HG02981 (cell line): Measurements from ENCODE around the gene CCDC82.

ENCODE experiments used
- ATAC-seq: cut with Tn5 transposase; IDR thresholded peaks from one replicate; pipeline ENCODE4 v1.9.1; 2021; ENCODE audit warnings: mild to moderate bottlenecking, moderate library complexity; ENCODE audit not compliant: unreplicated experiment

Gene CCDC82

DNA sequence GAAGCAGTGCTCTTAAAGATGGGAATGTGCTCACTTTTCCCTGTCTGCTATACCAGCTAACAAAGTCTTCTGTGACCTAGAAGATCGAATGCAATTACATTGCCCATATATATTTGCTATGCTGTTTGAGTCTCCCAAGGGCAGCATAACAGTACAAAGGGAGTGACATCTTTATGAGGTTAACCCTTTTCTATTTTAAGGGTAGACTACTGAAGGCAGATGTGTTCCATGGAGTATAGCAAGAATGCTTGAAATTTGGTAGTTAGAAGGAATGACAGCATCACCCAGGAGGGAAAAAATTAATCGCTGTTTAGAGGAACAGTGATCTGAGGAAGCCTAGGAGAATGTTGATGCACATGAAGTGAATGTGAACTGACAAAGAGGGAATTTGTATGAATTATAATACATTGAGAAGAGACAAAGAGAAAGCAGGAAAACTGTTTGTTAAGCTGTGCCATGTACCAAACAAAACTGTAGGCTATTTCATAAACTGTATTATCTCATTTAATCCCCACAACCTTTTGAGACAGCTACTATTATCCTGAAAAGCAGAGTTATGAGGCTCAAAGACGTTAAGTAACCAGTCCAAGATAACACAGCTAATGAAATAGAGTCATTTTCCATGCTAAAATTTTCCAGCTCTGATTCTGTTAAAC, 59.7 kb downstream of the CCDC82 start:
- no peak for ATAC-seq

DNA sequence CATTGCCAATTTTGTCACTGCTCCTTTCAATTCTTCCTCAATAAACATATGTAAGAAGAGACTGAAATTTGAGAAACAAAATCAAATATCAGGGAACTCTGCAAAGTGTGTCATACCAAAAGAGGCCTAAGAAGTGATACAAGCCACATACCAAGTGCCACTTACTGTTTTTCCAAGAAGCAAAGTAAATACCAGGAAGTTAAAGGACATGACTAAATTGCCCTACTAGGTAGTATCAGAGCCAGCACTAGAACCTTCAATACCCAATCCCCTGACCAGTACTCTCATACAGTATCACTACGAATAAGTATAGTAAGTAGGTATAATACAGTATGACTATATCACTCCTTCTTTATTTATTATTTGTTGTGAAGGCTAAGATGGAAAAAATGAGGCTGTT, 60.3 kb downstream of the CCDC82 start:
- no peak for ATAC-seq

DNA sequence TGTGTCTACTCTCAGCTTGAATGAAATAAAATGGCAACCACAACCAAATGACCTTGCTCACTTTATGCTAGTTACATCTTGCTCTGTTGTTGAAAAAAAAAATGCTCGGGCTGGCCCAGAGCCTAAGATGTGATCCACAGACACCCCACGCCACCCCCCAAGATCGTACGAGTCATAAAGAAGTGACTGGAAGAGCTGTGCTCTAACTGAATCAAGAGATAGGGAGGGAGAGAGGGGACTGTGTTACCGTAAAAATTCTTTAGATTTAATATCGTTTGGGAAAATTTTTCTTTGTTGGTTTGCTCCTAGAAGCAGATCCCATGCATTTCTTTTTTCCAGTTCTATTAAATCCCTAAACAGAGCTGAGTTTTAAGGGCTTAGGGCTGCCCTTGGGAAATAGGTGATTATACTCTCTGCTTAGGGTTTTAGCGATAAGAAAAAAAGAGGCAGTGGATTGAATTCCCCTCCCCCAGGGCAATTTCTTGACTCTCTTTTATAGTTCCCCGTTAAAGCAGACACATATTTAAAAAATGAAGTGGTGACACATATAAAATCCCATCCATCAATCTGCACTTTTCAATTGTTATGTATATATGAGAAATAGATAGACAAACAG, 61.2 kb downstream of the CCDC82 start:
- no peak for ATAC-seq

DNA sequence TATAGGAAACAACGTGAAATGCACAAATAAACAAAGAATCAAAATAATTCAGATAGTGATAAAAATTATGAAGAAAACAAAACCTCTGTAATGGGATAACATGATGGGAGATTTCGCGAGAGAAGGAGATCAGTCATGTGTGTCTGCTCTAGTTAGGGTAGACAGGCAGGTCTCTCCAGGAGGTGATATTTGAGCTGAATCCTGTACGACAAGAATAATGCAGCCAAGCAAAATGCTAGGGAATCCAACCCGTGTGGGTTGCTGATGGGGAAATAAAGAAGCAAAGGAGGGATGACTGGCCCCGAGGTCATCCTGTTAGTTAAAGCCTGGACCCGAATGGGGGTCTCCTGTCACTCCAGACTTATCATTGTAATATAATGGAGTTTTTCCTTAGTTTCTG, 62.8 kb downstream of the CCDC82 start:
- ATAC-seq = no peak

DNA sequence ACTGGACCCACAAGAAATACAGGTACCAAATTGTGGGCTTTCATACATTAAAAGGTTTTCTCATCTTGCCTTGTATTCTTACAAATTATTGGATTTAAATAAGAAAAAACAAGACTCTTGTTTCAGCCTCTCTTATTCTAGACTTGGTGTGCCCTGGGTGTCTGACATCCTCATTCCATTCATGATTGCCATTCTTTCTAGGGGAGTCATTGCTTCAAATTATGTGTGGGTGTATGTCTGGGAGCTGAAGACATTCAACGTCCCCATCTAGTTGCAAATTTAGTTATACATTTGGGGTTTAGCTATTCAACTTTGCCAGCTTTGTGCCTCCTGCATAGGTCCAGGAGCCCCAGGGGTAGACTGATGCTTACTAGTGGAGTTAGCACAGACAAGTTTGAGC, 64.8 kb downstream of the CCDC82 start:
- ATAC-seq = no peak

DNA sequence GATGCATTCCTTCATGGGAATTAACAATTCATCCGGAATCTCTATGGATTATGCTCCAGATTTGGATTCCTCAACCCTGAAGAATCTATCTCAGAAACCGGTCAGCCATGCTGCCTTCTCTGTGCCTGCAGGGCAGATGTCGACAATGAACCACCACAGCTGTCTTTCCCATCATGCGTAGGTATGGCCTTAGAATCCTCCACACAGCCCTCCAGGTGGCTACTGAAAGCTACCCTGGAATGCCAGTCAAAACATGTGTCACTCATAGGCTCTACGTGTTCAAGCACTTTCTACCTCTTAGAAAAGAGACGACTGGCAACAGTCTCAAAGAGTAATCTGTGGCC, 66.1 kb downstream of the CCDC82 start:
- ATAC-seq = no peak

DNA sequence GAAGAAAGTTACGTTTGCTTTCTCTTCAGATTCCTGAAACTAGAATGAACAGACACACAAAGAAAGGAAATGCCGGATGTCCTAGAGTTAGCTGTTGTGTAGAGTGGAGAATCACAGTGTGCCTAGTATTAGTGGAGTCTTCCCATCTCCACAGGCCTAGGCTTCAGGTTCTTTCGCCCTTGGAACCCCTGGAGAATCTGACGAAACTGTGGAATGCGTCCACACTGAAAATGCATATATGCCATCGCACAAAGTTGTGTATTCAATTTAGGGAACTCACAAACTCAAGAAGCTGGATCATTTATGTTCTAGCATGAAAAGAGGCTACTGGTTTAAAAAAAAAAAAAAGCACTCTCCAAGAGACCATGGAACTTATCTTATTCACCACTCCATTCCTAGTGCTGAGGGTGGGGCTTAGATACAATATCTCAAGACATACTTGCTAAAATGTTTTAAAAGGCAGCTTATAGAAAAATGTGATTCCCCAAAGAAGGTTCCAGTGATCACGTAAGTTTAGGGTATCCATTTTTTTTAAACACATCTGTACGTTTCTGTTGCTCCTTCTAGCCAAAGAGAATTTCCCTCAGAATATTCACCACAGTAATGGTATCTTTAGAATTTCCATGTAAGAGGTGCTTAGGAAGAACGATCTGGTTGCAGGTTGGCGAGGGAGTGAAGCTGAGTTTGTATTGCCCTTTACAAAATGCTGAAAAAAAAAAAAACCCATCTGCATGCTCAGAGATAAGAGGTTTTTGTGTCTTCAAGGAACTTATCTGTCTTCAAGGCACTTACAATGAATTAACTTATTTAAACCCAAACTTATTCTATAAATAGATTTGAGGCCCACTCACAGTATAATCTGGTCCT, 66.7 kb downstream of the CCDC82 start:
- ATAC-seq = no peak

DNA sequence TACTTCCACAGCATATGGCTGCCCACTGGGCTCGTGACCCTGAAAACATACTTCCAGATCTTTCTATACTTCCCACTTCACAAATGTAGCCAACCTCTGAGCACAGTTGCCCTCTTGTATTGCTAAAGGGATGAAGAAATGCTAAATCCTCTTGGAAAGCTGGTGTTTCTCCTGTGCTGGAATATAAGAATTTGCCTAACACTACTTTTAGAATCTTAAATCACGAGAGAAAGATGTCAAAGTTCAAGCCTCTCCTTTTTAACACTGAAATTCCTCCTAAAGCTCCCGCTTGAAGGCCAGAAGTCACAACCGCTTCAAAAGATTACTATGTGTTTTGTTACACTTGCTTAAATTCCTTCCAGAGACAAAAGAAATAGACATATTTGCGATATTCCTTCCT, 68.6 kb downstream of the CCDC82 start:
- no peak for ATAC-seq

DNA sequence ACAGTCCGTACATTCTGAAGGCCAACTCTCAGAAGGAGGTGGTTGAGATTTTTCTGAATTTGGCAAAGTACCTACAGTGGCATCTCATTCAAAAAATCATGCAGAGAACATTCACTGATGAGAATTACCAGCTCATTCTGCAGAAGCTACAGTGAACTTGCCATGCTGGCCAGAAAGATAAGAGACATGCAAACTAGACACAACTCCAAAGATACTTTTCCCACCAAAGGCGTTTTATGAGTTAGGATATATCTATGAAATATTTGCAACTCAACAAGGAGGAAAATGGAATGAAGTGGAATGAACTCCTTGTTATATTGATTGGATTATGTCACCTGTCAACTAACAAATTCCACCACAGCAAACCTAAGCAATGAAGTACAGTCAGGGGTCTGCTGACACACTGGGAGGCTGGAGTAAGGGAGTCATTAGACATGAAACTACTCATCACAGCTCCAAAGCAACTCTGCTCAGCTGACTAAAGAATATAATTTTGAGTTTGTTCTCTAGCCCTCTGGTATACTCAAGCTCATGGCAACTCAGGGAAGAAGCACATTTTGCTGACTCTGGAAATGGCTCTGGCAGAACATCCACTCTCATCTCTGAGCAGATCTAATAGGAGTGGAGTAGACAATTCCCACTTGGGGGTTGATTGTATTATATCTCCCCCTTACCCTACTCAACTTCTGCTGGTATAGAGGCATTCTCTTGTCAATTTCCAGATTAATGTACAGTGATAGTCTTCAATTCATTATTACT, 69.6 kb downstream of the CCDC82 start:
- no peak for ATAC-seq

DNA sequence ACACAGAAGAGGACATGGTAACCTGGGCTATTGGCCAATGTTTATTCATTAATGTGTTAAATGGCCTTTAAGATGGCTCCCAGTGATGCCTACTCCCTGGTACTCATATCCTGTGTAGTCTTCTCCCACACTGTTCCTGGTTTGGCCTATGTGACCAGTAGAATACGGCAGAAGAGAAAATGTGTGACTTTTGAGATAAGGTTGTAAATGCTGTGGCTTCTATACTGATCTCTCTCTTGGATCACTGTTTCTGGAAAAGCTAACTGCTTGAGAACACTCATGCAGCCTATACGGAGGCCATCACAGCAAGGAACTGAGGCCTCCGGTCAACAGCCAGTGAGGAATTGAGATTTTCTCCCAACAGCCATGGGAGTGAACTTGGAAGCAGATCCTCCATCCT, 70.9 kb downstream of the CCDC82 start:
- no peak for ATAC-seq

DNA sequence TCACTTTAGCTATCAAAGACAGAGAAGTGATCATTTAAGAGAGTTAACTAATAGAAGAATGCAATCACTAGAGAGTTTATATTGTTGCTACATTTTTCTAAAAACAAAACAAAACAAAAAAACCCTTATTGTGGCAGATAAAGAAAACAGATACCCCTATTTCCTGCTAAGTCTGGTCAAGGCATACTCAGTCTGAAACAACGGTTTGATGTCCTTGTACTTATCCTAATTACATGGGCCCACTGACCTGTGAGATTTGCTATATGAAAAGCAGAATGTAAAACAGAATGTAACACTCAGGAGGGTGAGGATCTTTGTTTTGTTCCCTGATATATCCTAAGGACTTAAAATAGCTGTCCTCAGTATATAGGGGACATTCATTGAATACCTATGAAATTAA, 71.3 kb downstream of the CCDC82 start:
- ATAC-seq = no peak

DNA sequence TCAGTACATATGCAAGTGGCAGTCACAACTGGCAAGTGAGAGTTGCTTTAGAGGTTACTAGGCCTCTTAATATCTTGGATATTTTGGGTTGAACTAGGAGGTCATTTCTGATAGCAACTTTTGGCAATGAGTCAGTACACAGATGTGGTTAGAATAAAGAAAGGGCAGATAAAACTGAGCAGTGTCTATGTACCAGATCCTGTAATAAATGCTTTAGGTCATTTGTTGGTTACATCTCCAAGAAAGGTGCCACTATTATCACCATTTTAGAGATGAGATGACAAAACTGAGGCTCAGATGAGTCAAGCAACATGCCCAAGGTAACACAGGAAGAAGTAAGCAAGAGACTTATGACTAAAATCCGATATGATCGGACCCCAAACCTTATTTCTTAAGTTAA, 71.7 kb downstream of the CCDC82 start:
- no peak for ATAC-seq

DNA sequence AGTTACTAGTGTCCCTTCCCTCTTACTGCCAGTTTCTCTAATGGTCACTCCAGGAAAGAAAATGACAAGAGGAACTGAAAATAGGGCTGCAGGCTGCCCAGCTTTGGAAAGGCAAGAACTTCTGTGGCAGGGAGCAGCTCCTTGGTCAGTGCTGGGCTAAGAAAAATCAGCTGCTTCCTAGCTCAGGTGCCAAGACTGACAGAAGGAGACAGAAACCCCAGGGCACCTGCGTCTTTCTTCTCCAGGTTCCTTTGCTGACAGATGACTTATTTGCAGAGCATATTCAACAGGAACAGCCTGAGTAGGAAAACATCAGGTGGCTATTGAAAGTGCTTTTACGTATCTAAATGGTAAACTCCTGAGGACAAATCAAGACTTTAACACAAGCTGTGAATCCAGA, 72.1 kb downstream of the CCDC82 start:
- ATAC-seq = no peak

DNA sequence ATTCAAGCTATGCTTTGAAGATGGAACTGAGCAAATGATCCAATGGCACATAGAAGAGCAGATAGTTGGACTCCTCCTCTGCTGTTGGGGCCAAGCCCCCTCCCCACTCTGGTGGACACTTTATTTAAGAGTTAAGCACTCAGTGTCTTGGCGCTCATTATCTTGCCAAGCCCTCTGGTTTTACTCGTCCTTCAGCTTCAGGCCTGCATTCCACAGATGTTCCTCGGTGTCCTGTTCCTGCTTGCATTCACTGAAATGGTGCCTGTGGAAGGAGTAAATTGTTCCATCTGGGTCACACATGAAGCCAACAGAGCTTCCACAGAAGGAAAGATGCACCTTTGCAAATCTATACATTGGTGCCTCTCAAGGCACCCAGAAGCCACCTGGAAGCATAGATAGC, 72.8 kb downstream of the CCDC82 start:
- ATAC-seq = no peak

DNA sequence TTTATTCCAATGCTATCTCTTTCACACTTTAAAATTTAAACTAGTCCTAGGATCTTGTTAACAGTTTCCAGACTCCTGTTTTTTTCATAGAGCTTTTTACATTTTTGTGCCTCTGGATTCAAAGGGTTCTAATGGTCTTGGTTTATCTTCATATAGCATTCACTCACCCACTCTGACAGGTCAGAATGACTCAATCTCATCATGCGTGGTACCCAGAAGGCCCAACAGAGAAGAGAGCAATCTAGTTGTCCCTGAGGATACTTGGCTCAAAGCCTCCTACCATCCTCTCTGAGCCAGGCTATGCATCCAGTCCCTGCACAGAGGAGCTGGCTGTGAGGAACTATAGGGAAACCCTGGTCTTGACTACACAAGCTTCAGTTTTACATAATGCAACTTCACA, 74.2 kb downstream of the CCDC82 start:
- no peak for ATAC-seq

DNA sequence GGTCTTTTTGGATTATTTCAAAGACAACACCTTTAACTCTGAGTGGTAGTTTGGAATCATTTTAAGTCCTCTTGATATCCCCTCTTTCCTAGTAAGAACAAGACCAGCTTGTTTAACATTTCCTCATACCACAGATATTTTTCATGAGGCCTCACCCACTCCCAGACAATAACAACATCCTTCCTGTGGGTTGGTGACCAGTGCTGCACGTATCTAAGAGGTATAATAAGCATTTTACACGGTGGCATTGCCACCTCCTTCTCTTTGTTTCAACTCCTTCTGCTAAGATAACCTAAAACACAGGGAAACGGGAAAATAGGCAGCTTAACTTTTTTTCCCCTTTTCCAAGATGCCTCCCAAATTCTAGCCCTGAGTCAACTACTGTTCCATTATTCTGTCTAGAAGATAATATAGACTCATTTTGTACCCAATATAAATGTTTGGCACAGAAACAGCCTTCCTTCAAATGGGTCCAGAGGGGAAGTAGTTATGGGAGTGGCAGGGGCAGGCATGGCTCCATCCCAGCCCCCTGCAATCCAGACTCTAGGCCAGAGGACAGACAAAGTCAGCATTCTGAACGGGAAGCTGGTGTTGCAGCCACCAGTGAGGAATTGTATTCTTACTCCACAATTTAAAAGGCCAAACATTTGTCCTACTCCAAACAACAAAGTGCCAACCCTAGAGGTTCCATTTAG, 75.2 kb downstream of the CCDC82 start:
- ATAC-seq = no peak

DNA sequence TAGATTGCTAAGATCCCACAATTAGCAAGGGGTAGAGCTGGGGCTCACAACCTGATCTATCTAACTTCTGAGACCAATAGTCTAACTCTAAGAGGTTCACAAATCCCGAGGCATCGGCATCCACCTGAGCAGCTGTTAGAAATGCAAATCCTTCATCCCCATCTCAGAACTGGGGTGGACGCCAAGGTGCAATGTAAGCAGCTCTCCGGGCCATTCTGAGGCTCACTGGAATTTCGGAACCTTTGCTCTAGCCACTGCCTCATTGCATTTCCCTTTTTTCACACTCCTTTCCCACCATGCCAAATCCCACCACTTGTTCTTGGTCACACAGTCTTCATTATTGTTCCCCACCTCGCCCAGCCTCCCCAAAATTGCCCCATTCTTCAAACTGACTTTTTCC, 76.5 kb downstream of the CCDC82 start:
- ATAC-seq = no peak

DNA sequence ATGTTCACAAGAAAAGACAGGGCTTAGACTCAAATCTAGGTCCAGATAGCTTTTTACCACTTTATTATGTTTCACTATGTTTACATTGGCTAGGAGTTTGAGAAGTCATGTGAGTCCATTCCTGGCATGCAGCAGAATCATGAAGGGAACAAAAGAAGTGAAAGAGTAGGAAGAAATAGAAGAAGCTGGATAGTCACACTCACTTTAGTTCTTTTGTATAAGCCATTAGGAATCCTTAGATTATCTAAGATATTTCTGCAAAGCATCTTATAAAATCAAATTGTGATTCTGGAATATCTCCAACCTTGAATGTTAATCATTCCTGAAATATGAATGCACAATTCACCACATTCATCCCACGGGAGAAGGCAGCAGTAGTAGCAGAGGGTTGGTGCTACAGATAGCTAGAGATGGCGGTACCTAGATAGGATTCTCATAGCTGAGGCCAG, 78.6 kb downstream of the CCDC82 start:
- ATAC-seq = no peak

DNA sequence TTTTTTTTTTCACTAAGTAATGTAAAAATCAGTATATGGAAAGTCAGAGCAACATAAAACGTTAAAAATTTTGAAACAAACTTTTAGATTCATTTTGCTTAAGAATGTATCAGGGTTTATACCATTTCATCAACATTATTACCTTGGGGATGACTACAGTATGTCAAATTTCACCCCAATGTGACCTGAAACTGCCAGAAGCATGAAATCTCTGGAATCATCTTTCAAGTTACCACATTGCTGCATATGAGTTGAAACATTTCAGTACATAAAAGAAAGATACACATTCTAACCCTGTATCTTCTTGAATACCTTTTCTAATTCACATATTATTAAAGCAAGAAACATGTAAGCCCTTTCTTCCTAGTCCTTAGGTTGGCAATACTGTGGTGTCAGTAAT, 79.5 kb downstream of the CCDC82 start:
- no peak for ATAC-seq

DNA sequence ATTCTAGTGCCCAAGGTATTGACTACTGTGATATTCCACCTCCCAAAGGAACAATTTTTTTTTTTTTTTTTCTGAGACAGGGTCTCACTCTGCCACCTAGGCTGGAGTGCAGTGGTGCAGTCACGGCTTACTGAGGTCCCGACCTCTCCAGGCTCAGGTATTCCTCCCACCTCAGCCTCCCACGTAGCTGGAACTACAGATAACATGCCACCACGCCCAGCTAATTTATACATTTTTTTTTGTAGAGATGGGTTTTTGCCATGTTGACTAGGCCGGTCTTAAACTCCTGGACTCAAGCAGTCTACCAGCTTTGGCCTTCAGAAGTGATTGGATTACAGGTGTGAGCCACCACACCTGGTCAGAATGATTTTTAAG, 80.1 kb downstream of the CCDC82 start:
- ATAC-seq = no peak
